HepG2 (cell line): ENCODE results near the gene RPP21. TPM values are rescaled to one million over a fixed set of nuclear protein-coding genes. Genes with fewer than 3 reads are reported as not detected.

ENCODE experiments used
- E2F2 ChIP-seq: sonication (generic); formaldehyde crosslinking; IDR thresholded peaks from 2 replicates; pipeline ENCODE4 v1.4.0; 2020; ENCODE audit warnings: missing genetic modification reagents, borderline replicate concordance
- ELK4 ChIP-seq: sonication (generic); formaldehyde crosslinking; IDR thresholded peaks from 2 replicates; pipeline ENCODE4 v1.9.0; 2021; ENCODE audit warnings: missing genetic modification reagents, borderline replicate concordance
- HINFP ChIP-seq: sonication (generic); formaldehyde crosslinking; IDR thresholded peaks from 2 replicates; pipeline ENCODE4 v1.4.0; 2020; ENCODE audit warnings: low read depth, mild to moderate bottlenecking, missing genetic modification reagents
- MAF1 ChIP-seq: sonication (generic); formaldehyde crosslinking; IDR thresholded peaks from 2 replicates; pipeline ENCODE4 v1.5.0; 2020; ENCODE audit warnings: missing genetic modification reagents, borderline replicate concordance
- MEIS2 ChIP-seq: sonication (generic); formaldehyde crosslinking; IDR thresholded peaks from 2 replicates; pipeline ENCODE4 v1.9.0; 2021; ENCODE audit warnings: mild to moderate bottlenecking, missing genetic modification reagents
- RFXANK ChIP-seq: IDR thresholded peaks from 2 replicates; pipeline ENCODE4 v1.6.1; 2016
- SOX5 ChIP-seq: IDR thresholded peaks from 2 replicates; pipeline ENCODE4 v1.6.1; 2016; ENCODE audit warnings: borderline replicate concordance
- TAF15 ChIP-seq: fragments of 200-400 bp; formaldehyde crosslinking; IDR thresholded peaks from one replicate; pipeline ENCODE4 v1.6.1; 2018; ENCODE audit warnings: mild to moderate bottlenecking, low read depth, low read length; ENCODE audit not compliant: poor library complexity, severe bottlenecking
- TFAP4 ChIP-seq: sonication (generic); IDR thresholded peaks from 2 replicates; pipeline ENCODE4 v1.6.1; 2016; ENCODE audit warnings: low read depth, borderline replicate concordance
- THRA ChIP-seq: sonication (generic); formaldehyde crosslinking; IDR thresholded peaks from 2 replicates; pipeline ENCODE4 v1.4.0; 2020; ENCODE audit warnings: missing genetic modification reagents, borderline replicate concordance
- ZBTB4 ChIP-seq: sonication (generic); formaldehyde crosslinking; IDR thresholded peaks from 2 replicates; pipeline ENCODE4 v1.4.0; 2020; ENCODE audit warnings: missing genetic modification reagents, mild to moderate bottlenecking, borderline replicate concordance
- ZNF30 ChIP-seq: sonication (generic); formaldehyde crosslinking; IDR thresholded peaks from 2 replicates; pipeline ENCODE4 v1.5.0; 2020; ENCODE audit warnings: mild to moderate bottlenecking, missing genetic modification reagents
- ZNF317 ChIP-seq: sonication (generic); formaldehyde crosslinking; IDR thresholded peaks from 2 replicates; pipeline ENCODE4 v1.5.0; 2020; ENCODE audit warnings: mild to moderate bottlenecking, missing genetic modification reagents
- ZNF672 ChIP-seq: sonication (generic); formaldehyde crosslinking; IDR thresholded peaks from 2 replicates; pipeline ENCODE4 v1.8.1; 2022; ENCODE audit warnings: missing genetic modification reagents
- ZNF704 ChIP-seq: sonication (generic); formaldehyde crosslinking; IDR thresholded peaks from 2 replicates; pipeline ENCODE4 v1.8.1; 2023; ENCODE audit warnings: mild to moderate bottlenecking, inconsistent platforms, moderate library complexity, missing genetic modification reagents, borderline replicate concordance
- ZNF891 ChIP-seq: sonication (generic); formaldehyde crosslinking; IDR thresholded peaks from 2 replicates; pipeline ENCODE4 v1.5.0; 2020; ENCODE audit warnings: mild to moderate bottlenecking, missing genetic modification reagents
- polyA plus RNA-seq, 8 experiments: library from polyadenylated mRNA; depleted of rRNA in 3 of 8; stranded (reverse) in 7 of 8; unstranded in 1 of 8; fragments of >200 nt; fragmentation: Illumina TruSeq in 4 of 8; extraction: Trizol in 4 of 8; gene quantifications; 2 replicates each; pipeline versions ENCODE4 v1.2.1 to v1.2.3, GENCODE V29; 2011 to 2016; ENCODE audit warnings: low read depth in 4 of 8, missing spikeins in 1 of 8, mixed read lengths in 1 of 8; ENCODE audit not compliant: insufficient read depth in 1 of 8
- total RNA-seq, 5 experiments: library from RNA; depleted of rRNA; stranded (reverse); fragments of >200 nt; fragmentation: Illumina TruSeq; extraction: Trizol; gene quantifications; 2 replicates each; pipeline ENCODE4 v1.2.3, GENCODE V29; 2016; ENCODE audit warnings: low read depth in 1 of 5

RPP21 gene
- total and polyA plus RNA-seq, 2 of the 13 experiments (the other 11 are each of a cell fraction or from before 2014, with no cell fraction given), result 53.1 to 72.3 TPM

GRCh38 chr6:30344868-30345671 lies at the start of gene RPP21 (continued):
- TF ChIP-seq ZNF704 (CRISPR knock-in tag) (peak; percentile 54; the same call in 1 of the 2 replicates), ZBTB4 (CRISPR knock-in tag) (peak; percentile 86; the same call in 1 of the 2 replicates), HINFP (CRISPR knock-in tag) (peak; percentile 85; the same call in 1 of the 2 replicates), SOX5 (CRISPR knock-in tag) (peak; percentile 64; the same call in 1 of the 2 replicates), ZNF317 (peak; percentile 61; the same call in 1 of the 2 replicates), ZNF672 (CRISPR knock-in tag) (no peak), E2F2 (CRISPR knock-in tag) (0 out of 2 replicates have a peak, but pooled peaks have one; percentile 91), MAF1 (no peak; the same call in 1 of the 2 replicates), ZNF891 (CRISPR knock-in tag) (peak; percentile 98), TAF15 (peak; percentile 65), ELK4 (CRISPR knock-in tag) (peak; percentile 85; the same call in 1 of the 2 replicates), THRA (CRISPR knock-in tag) (peak; percentile 56; the same call in 1 of the 2 replicates), RFXANK (CRISPR knock-in tag) (peak; percentile 91; the same call in 1 of the 2 replicates), MEIS2 (peak; percentile 95), TFAP4 (peak; percentile 19; the same call in 1 of the 2 replicates), ZNF30 (no peak)
